Esophagus (tissue), 2 donors: ENCODE measurements around the gene OR52H1. TPM values are rescaled to one million over a fixed set of nuclear protein-coding genes. Genes with fewer than 3 reads are reported as not detected.

Source experiments
- H3K27ac ChIP-seq, 2 donors: one replicate each; pipeline ENCODE4 v1.5.1; 2013; ENCODE audit warnings: low read depth in 2 of 2, mild to moderate bottlenecking in 2 of 2, inconsistent platforms in 1 of 2, low read length in 1 of 2, moderate library complexity in 1 of 2
- H3K27me3 ChIP-seq, 2 donors: one replicate each; pipeline ENCODE4 v1.6.1; 2013; ENCODE audit warnings: low read length in 2 of 2, control low read depth in 1 of 2, mild to moderate bottlenecking in 1 of 2; ENCODE audit not compliant: insufficient read depth in 2 of 2, control insufficient read depth in 1 of 2
- H3K36me3 ChIP-seq, 2 donors: one replicate each; pipeline ENCODE4 v1.6.1; 2013; ENCODE audit warnings: low read length in 1 of 2; ENCODE audit not compliant: control insufficient read depth in 2 of 2, insufficient read depth in 2 of 2
- H3K4me1 ChIP-seq, 2 donors: one replicate each; pipeline ENCODE4 v1.6.1; 2013; ENCODE audit warnings: low read length in 1 of 2; ENCODE audit not compliant: control insufficient read depth in 2 of 2, insufficient read depth in 2 of 2
- H3K4me3 ChIP-seq, 2 donors: one replicate each; pipeline ENCODE4 v1.5.1; 2013; ENCODE audit warnings: low read length in 2 of 2, mild to moderate bottlenecking in 2 of 2, low read depth in 1 of 2, moderate library complexity in 1 of 2
- H3K9me3 ChIP-seq, 2 donors: one replicate each; pipeline ENCODE4 v1.6.1; 2013; ENCODE audit warnings: mild to moderate bottlenecking in 2 of 2, low read depth in 1 of 2, low read length in 1 of 2, moderate library complexity in 1 of 2; ENCODE audit not compliant: control insufficient read depth in 2 of 2, insufficient read depth in 1 of 2
- WGBS, 2 donors: extraction: QIAGEN DNeasy Blood & Tissue Kit; methylation state at CpG; one replicate each; pipeline ENCODE4 v1.1.7; 2013; 5-methylcytosine and 5-hydroxymethylcytosine counted together
- polyA plus RNA-seq, 2 donors: library from polyadenylated mRNA; stranded (reverse); fragments of 200-250 nt; gene quantifications; one replicate each; pipeline ENCODE4 v1.2.3, GENCODE V29; 2013
- donor health status: healthy with polysubstance abuse.
- donor health status: Bipolar disorder and iron deficiency.

OR52H1 gene
- polyA plus RNA-seq, 2 donors: not detected

- Histone ChIP-seq H3K27me3 (no peaks in the 10 kb centered on the region), H3K4me3 (no peak overlapping the region), H3K4me1 (no peaks in the 10 kb centered on the region), H3K9me3 (no peaks in the 10 kb centered on the region), H3K27ac (no peak overlapping the region), H3K36me3 (no peaks in the 10 kb centered on the region)
- WGBS, 2 donors: 24 to 45% methylated on average over 1 of the region's 1 CpG
Measured at GRCh38 chr11:5541427-5541826, 6.9 kb downstream of the OR52H1 start.

- no peak overlapping the region for H3K27ac ChIP-seq
- no peaks in the 10 kb centered on the region for H3K4me1 ChIP-seq
- H3K36me3 ChIP-seq: no peaks in the 10 kb centered on the region
- no peaks in the 10 kb centered on the region for H3K9me3 ChIP-seq
- no peaks in the 10 kb centered on the region for H3K27me3 ChIP-seq
- H3K4me3 ChIP-seq: no peak overlapping the region
Measured at GRCh38 chr11:5536482-5536881, 11.9 kb downstream of the OR52H1 start.

GRCh38 chr11:5534046-5534445, 14.3 kb downstream of the OR52H1 start:
- Histone ChIP-seq H3K27ac (no peak overlapping the region), H3K27me3 (no peaks in the 10 kb centered on the region), H3K9me3 (no peaks in the 10 kb centered on the region), H3K36me3 (no peaks in the 10 kb centered on the region), H3K4me3 (no peak overlapping the region), H3K4me1 (no peaks in the 10 kb centered on the region)
- 63 to 74% methylated on average over 1 of the region's 1 CpG for WGBS, 2 donors

GRCh38 chr11:5531053-5531831, 17.1 kb downstream of the OR52H1 start:
- Histone ChIP-seq H3K4me3 (no peak overlapping the region), H3K9me3 (peaks cover 0 to 3% of the 10 kb centered on the region in 2 donors), H3K27me3 (no peaks in the 10 kb centered on the region), H3K4me1 (no peaks in the 10 kb centered on the region), H3K36me3 (no peaks in the 10 kb centered on the region), H3K27ac (no peak overlapping the region)
- 67 to 75% methylated on average over 2 of the region's 2 CpGs for WGBS, 2 donors

GRCh38 chr11:5528495-5528894, 19.8 kb downstream of the OR52H1 start:
- WGBS, 2 donors: 30 to 47% methylated on average over 1 of the region's 1 CpG
- peaks cover 0 to 3% of the 10 kb centered on the region in 2 donors for H3K9me3 ChIP-seq
- H3K27ac ChIP-seq: no peak overlapping the region
- no peaks in the 10 kb centered on the region for H3K27me3 ChIP-seq
- no peaks in the 10 kb centered on the region for H3K36me3 ChIP-seq
- no peaks in the 10 kb centered on the region for H3K4me1 ChIP-seq
- no peak overlapping the region for H3K4me3 ChIP-seq

GRCh38 chr11:5527716-5528115, 20.6 kb downstream of the OR52H1 start:
- 89 to 98% methylated on average over 5 of the region's 5 CpGs for WGBS, 2 donors
- no peaks in the 10 kb centered on the region for H3K4me1 ChIP-seq

GRCh38 chr11:5524756-5525155, 23.6 kb downstream of the OR52H1 start:
- H3K36me3 ChIP-seq: no peaks in the 10 kb centered on the region
- no peak overlapping the region for H3K27ac ChIP-seq
- no peak overlapping the region for H3K4me3 ChIP-seq
- H3K9me3 ChIP-seq: peaks cover 0 to 3% of the 10 kb centered on the region in 2 donors
- no peaks in the 10 kb centered on the region for H3K27me3 ChIP-seq
- H3K4me1 ChIP-seq: no peaks in the 10 kb centered on the region
- WGBS, 2 donors: 66 to 71% methylated on average over 3 of the region's 3 CpGs

More at GRCh38 chr11:5527716-5528115, 20.6 kb downstream of the OR52H1 start:
- H3K27ac ChIP-seq: no peak overlapping the region
- no peak overlapping the region for H3K4me3 ChIP-seq
- H3K27me3 ChIP-seq: no peaks in the 10 kb centered on the region
- no peaks in the 10 kb centered on the region for H3K36me3 ChIP-seq
- H3K9me3 ChIP-seq: peaks cover 0 to 3% of the 10 kb centered on the region in 2 donors

- H3K36me3 ChIP-seq: no peaks in the 10 kb centered on the region
- WGBS, 2 donors: 90 to 91% methylated on average over 2 of the region's 2 CpGs
- no peak overlapping the region for H3K4me3 ChIP-seq
- no peaks in the 10 kb centered on the region for H3K4me1 ChIP-seq
- H3K9me3 ChIP-seq: peaks cover 0 to 3% of the 10 kb centered on the region in 2 donors
- H3K27ac ChIP-seq: no peak overlapping the region
- H3K27me3 ChIP-seq: no peaks in the 10 kb centered on the region
Measured at GRCh38 chr11:5522308-5522707, 26.0 kb downstream of the OR52H1 start.

- Histone ChIP-seq H3K4me3 (no peak overlapping the region), H3K4me1 (no peaks in the 10 kb centered on the region), H3K27ac (no peak overlapping the region), H3K36me3 (no peaks in the 10 kb centered on the region), H3K9me3 (no peaks in the 10 kb centered on the region), H3K27me3 (no peaks in the 10 kb centered on the region)
- WGBS, 2 donors: 96 to 98% methylated on average over 4 of the region's 4 CpGs
Measured at GRCh38 chr11:5521540-5521939, 26.8 kb downstream of the OR52H1 start.

- no peak within 1 kb of the TSS for H3K27ac ChIP-seq
- H3K27me3 ChIP-seq: no peaks in the 10 kb centered on the region
- H3K9me3 ChIP-seq: no peaks in the 10 kb centered on the region
- 90 to 92% methylated on average over 2 of the region's 2 CpGs for WGBS, 2 donors
- no peaks in the 10 kb centered on the region for H3K36me3 ChIP-seq
- no peak within 1 kb of the TSS for H3K4me3 ChIP-seq
- no peaks in the 10 kb centered on the region for H3K4me1 ChIP-seq
Measured at GRCh38 chr11:5516599-5516998, 31.7 kb downstream of the OR52H1 start, which contains the start of gene UBQLNL. Gene UBQLNL (minus strand): TSS chr11:5516699. CDS start chr11:5516441, 258 bp downstream.
